ENCODE results near the gene TMEM131L. TPM values are rescaled to one million over a fixed set of nuclear protein-coding genes. Genes with fewer than 3 reads are reported as not detected.

The TMEM131L gene
- polyA plus RNA-seq, 2 of the 4 experiments (the other 2 are of a cell fraction): 3.4 to 5.0 TPM

DNA sequence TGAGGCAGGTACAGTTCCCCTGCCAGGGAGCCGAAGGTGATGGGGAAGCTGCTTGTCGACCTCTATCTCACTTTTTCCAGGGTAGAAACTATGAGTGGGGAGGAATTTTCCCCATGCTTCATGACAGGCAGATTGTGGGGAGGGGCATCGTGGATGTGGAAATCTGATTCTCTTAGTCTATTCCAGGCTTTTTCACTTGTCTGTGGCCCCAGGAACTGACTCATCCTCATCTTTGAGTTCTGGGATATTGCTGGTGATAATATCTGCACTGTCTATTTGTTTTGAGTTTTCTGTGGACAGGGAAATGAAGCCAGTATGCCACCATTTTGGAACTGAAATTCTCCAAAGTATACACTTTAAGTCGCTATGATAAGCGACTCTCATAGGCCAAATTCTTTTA, 210.3 kb downstream of the TMEM131L start (continued):
- TF ChIP-seq RCOR1 (IDR thresholded peaks at IDR 0.05; ENCODE audit: low read depth, low read length) (no peak), CEBPB (IDR thresholded peaks at IDR 0.05) (no peak), TFCP2L1 (CRISPR knock-in tag; IDR thresholded peaks at IDR 0.05) (no peak), RARB (CRISPR knock-in tag; IDR thresholded peaks at IDR 0.05) (no peak)

GRCh38 chr4:153676984-153677383, 210.8 kb downstream of the TMEM131L start:
- WGBS (ENCODE audit: missing lambda C conversion rate): 0% methylated on average over 1 of the region's 1 CpG
- Histone ChIP-seq H3K4me1 (peaks cover 4% of the 10 kb centered on the region; the same call in 2 of the 3 replicates), H3K27ac (no peak overlapping the region), H3K4me2 (no peak overlapping the region; the same call in 2 of the 3 replicates), H3K9me3 (no peaks in the 10 kb centered on the region), H3K4me3 (no peak overlapping the region)
- FAIRE-seq (no peak), DNase-seq (ENCODE audit: low read depth in 1 of 2, low spot score in 1 of 2) (peak in 1 of 2 experiments; percentile 25), ATAC-seq (peak; percentile 74 to 79; a peak in 5 of 6 replicates)
- TF ChIP-seq HEYL (CRISPR knock-in tag; IDR thresholded peaks at IDR 0.05) (no peak), JUNB (IDR thresholded peaks at IDR 0.05) (peak; percentile 31; the same call in 1 of the 2 replicates)
- ChIA-PET POLR2A (no interaction called here), CTCF (no interaction called here)

GRCh38 chr4:153679486-153679885, 213.3 kb downstream of the TMEM131L start:
- H3K27ac ChIP-seq: no peak overlapping the region
- 48% methylated on average over 6 of the region's 6 CpGs for WGBS (ENCODE audit: missing lambda C conversion rate)
- H3K4me1 ChIP-seq: peaks cover 6% of the 10 kb centered on the region; the same call in 2 of the 3 replicates
- CTCF ChIA-PET: interaction anchor here (0.5 kb wide), 1 partner anchor 925 kb away, joined by 3 read pairs; no protein-coding TSS in a partner anchor
- TF ChIP-seq HEYL (CRISPR knock-in tag; IDR thresholded peaks at IDR 0.05) (no peak), JUN (IDR thresholded peaks at IDR 0.05) (no peak), EP300 (IDR thresholded peaks at IDR 0.05) (no peak), MAZ (IDR thresholded peaks at IDR 0.05; ENCODE audit: borderline replicate concordance, low read depth, low read length) (no peak), ESRRA (IDR thresholded peaks at IDR 0.05; ENCODE audit: borderline replicate concordance, low read length) (no peak), HOXA7 (CRISPR knock-in tag; IDR thresholded peaks at IDR 0.05) (no peak), ELK1 (IDR thresholded peaks at IDR 0.05; ENCODE audit: low read depth, low read length) (no peak)
- TF ChIP-seq, protein P1, sequence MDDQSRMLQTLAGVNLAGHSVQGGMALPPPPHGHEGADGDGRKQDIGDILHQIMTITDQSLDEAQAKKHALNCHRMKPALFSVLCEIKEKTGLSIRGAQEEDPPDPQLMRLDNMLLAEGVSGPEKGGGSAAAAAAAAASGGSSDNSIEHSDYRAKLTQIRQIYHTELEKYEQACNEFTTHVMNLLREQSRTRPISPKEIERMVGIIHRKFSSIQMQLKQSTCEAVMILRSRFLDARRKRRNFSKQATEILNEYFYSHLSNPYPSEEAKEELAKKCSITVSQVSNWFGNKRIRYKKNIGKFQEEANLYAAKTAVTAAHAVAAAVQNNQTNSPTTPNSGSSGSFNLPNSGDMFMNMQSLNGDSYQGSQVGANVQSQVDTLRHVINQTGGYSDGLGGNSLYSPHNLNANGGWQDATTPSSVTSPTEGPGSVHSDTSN (IDR thresholded peaks at IDR 0.05): no peak
- H3K9me3 ChIP-seq: no peaks in the 10 kb centered on the region
- POLR2A ChIA-PET: no interaction called here
- FAIRE-seq (no peak), ATAC-seq (no peak), DNase-seq (ENCODE audit: low read depth in 1 of 2, low spot score in 1 of 2) (no peak)
- no peak overlapping the region for H3K4me2 ChIP-seq
- no peak overlapping the region for H3K4me3 ChIP-seq

GRCh38 chr4:153683763-153684181, 217.6 kb downstream of the TMEM131L start:
- TF ChIP-seq CBX8 (IDR thresholded peaks at IDR 0.05): no peak
- TF ChIP-seq MAX (IDR thresholded peaks at IDR 0.05): peak; percentile 23; the same call in 1 of the 2 replicates
- peak; percentile 83 for ATAC-seq
- Histone ChIP-seq H3K4me2 (peak overlapping the region; percentile 97), H3K9me3 (no peaks in the 10 kb centered on the region), H3K27ac (peak overlapping the region in 1 of 2 experiments; percentile 65; a peak in 3 of 6 replicates), H3K4me1 (0 out of 3 replicates have a peak, but pooled peaks cover 5% of the 10 kb centered on the region), H3K4me3 (peak overlapping the region; percentile 53)
- POLR2A ChIA-PET: no interaction called here
- CTCF ChIA-PET: no interaction called here
- no peak for FAIRE-seq
- WGBS (ENCODE audit: missing lambda C conversion rate): 27% methylated on average over 24 of the region's 27 CpGs
- no peak for DNase-seq (ENCODE audit: low read depth in 1 of 2, low spot score in 1 of 2)

- Histone ChIP-seq H3K4me2 (peak within 1 kb of the TSS; percentile 97), H3K4me1 (0 out of 3 replicates have a peak, but pooled peaks cover 5% of the 10 kb centered on the region), H3K9me3 (no peaks in the 10 kb centered on the region), H3K27ac (peak within 1 kb of the TSS in 1 of 2 experiments; percentile 65; a peak in 3 of 6 replicates), H3K4me3 (peak within 1 kb of the TSS; percentile 53)
- DNase-seq (ENCODE audit: low read depth in 1 of 2, low spot score in 1 of 2) (peak in 1 of 2 experiments; percentile 17), ATAC-seq (peak; percentile 86 to 87), FAIRE-seq (no peak)
- TF ChIP-seq USF2 (IDR thresholded peaks at IDR 0.05): no peak
- TF ChIP-seq EHF (CRISPR knock-in tag; IDR thresholded peaks at IDR 0.05): no peak
- TF ChIP-seq RCOR1 (IDR thresholded peaks at IDR 0.05; ENCODE audit: low read depth, low read length): no peak
- TF ChIP-seq SMC3 (IDR thresholded peaks at IDR 0.05): no peak
- no peak for TF ChIP-seq MAZ (IDR thresholded peaks at IDR 0.05; ENCODE audit: borderline replicate concordance, low read depth, low read length)
- TF ChIP-seq ZSCAN20 (CRISPR knock-in tag; IDR thresholded peaks at IDR 0.05): no peak
- TF ChIP-seq, protein P2, sequence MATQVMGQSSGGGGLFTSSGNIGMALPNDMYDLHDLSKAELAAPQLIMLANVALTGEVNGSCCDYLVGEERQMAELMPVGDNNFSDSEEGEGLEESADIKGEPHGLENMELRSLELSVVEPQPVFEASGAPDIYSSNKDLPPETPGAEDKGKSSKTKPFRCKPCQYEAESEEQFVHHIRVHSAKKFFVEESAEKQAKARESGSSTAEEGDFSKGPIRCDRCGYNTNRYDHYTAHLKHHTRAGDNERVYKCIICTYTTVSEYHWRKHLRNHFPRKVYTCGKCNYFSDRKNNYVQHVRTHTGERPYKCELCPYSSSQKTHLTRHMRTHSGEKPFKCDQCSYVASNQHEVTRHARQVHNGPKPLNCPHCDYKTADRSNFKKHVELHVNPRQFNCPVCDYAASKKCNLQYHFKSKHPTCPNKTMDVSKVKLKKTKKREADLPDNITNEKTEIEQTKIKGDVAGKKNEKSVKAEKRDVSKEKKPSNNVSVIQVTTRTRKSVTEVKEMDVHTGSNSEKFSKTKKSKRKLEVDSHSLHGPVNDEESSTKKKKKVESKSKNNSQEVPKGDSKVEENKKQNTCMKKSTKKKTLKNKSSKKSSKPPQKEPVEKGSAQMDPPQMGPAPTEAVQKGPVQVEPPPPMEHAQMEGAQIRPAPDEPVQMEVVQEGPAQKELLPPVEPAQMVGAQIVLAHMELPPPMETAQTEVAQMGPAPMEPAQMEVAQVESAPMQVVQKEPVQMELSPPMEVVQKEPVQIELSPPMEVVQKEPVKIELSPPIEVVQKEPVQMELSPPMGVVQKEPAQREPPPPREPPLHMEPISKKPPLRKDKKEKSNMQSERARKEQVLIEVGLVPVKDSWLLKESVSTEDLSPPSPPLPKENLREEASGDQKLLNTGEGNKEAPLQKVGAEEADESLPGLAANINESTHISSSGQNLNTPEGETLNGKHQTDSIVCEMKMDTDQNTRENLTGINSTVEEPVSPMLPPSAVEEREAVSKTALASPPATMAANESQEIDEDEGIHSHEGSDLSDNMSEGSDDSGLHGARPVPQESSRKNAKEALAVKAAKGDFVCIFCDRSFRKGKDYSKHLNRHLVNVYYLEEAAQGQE (IDR thresholded peaks at IDR 0.05): no peak
- 0% methylated on average over 4 of the region's 75 CpGs for WGBS (ENCODE audit: missing lambda C conversion rate)
- POLR2A ChIA-PET: no interaction called here
- CTCF ChIA-PET: no interaction called here
Observed at GRCh38 chr4:153684182-153684970, 218.2 kb downstream of the TMEM131L start, which contains the start of gene TLR2. Gene TLR2 (plus strand): TSS chr4:153684280. CDS start chr4:153702908, 18,628 bp downstream.

Measured in A549 (cell line).